ENCODE data around the gene DSCAML1. TPM values are rescaled to one million over a fixed set of nuclear protein-coding genes. Genes with fewer than 3 reads are reported as not detected.
A peak's percentile ranks its signal among the peaks of the same experiment; 100 is the strongest.

Gene DSCAML1
- total RNA-seq, 2 donors from 2014 or later, result 0.21 to 0.41 TPM

DNA sequence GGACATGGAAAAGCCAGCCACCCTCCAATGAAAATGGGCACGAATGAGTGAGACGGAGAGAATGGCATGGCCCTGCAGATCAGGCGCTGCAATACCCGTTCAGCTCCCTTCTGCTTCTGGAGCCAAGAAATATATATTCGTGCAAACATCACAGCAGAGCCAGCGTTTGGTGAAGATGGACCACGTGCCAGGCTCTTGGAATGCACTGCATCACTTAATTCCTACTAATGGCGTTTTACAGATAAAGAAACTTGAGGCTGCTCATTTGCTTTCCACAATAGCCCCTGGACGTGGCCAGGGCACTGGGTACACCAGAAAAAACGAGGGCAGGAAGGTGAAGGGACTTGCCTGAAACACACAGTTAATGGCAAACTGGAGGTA, 29.2 kb upstream of the DSCAML1 start:
- Histone ChIP-seq H3K4me1 (ENCODE audit: control insufficient read depth in 1 of 2, low read depth in 2 of 2) (peaks cover 3% of the 10 kb centered on the region in 2 donors), H3K27ac (no peak overlapping the region), H3K36me3 (no peaks in the 10 kb centered on the region), H3K4me3 (no peak overlapping the region), H3K27me3 (replicated peaks; ENCODE audit: insufficient read depth) (no peaks in the 10 kb centered on the region), H3K9me3 (no peaks in the 10 kb centered on the region)
- TF ChIP-seq, protein P1, sequence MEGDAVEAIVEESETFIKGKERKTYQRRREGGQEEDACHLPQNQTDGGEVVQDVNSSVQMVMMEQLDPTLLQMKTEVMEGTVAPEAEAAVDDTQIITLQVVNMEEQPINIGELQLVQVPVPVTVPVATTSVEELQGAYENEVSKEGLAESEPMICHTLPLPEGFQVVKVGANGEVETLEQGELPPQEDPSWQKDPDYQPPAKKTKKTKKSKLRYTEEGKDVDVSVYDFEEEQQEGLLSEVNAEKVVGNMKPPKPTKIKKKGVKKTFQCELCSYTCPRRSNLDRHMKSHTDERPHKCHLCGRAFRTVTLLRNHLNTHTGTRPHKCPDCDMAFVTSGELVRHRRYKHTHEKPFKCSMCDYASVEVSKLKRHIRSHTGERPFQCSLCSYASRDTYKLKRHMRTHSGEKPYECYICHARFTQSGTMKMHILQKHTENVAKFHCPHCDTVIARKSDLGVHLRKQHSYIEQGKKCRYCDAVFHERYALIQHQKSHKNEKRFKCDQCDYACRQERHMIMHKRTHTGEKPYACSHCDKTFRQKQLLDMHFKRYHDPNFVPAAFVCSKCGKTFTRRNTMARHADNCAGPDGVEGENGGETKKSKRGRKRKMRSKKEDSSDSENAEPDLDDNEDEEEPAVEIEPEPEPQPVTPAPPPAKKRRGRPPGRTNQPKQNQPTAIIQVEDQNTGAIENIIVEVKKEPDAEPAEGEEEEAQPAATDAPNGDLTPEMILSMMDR (IDR thresholded peaks at IDR 0.05), result no peak
- DNase-seq (ENCODE audit: low spot score) (no peak), ATAC-seq (ENCODE audit: insufficient number of reproducible peaks, low FRiP score, low read depth) (no peak)

DNA sequence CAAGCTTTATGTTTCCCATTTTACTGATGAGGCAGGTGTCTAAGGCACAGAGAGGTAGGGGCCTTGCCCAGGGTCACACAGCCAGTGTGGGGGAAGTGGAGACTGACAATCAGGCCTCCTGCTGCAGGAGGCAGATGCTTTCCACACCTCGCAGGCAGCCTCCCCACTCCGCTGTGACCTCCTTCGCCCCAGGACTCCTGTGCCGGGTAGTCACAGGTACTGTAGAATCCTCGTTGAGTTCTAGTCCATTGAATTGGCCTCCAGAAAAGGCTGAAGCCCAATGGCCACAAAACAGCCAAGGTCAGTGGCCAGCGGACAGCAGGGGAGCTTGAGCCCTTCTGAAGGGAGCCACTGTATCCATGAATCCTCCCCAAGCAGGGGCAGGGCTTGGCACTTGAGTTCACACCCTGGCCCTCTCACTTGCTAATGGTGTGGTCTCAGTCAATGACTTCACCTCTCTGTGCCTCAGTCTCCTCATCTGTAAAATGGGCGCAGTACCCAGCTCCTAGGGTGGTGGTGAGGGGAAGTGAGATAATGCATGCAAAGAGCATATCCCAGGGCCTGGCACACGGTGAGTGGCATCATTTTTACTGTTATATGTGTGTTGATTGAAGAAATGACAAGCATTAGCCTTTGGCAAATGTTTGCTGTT, 28.6 kb upstream of the DSCAML1 start:
- no peak overlapping the region for H3K4me3 ChIP-seq
- TF ChIP-seq, protein P1 (IDR thresholded peaks at IDR 0.05), result no peak
- no peaks in the 10 kb centered on the region for H3K9me3 ChIP-seq
- no peaks in the 10 kb centered on the region for H3K36me3 ChIP-seq
- H3K27me3 ChIP-seq (replicated peaks; ENCODE audit: insufficient read depth), result no peaks in the 10 kb centered on the region
- no peak overlapping the region for H3K27ac ChIP-seq
- no peak for DNase-seq (ENCODE audit: low spot score)
- peaks cover 3% of the 10 kb centered on the region in 2 donors for H3K4me1 ChIP-seq (ENCODE audit: control insufficient read depth in 1 of 2, low read depth in 2 of 2)
- no peak for ATAC-seq (ENCODE audit: insufficient number of reproducible peaks, low FRiP score, low read depth)

DNA sequence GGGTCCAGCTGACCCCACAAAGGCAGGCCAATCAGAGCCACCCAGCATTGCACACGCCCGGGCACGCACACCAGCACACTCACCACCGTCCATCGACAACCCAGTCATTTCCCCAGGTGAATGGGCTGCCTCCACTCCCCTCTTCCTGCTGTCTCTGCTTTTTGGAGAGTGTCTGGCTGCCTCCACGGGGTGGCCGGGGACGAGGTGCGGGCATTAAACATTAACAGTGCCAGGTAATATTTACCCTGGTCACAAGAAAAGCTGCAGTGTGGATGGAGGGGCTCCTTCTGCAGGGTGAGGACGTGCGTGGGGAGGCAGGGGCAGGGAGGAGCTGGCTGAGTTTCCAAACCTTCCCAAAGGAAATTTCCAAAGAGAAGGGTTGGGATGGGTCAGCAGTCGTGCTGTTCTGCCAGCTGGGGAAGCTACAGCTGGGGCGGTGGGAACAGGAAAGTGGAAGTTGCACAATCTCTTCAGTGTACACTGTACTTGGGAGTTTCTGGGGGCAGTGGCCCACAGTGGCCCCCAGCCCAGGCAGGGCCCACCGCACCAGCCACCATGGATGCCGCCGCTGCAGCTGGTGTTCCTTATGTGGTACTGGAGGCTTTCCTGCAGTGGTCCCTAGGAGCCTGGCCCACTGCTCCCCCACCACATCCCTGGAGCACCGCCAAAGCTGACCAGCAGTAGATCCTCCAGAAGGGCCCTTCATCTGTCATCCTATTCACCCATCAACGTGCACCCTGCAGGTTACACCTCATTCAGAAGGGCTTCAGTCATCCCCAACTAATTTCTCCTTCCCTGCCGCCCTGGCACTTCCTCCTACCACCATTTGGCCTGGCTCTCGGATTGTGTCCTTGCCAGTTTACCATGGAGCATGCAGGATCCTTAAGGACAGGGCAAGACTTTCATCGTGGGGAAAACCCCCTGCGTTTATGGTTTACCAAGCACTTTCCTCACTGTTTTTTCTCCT, 27.8 kb upstream of the DSCAML1 start, which contains the start of gene FXYD2:
FXYD2 (minus strand) TSS at position 174 of the 967 bp plus-strand sequence; CDS start at position 108, 66 bp downstream.
- peak within 1 kb of the TSS in 1 of 2 donors; percentile 40 for H3K27ac ChIP-seq
- ATAC-seq (ENCODE audit: insufficient number of reproducible peaks, low FRiP score, low read depth), result no peak

DNA sequence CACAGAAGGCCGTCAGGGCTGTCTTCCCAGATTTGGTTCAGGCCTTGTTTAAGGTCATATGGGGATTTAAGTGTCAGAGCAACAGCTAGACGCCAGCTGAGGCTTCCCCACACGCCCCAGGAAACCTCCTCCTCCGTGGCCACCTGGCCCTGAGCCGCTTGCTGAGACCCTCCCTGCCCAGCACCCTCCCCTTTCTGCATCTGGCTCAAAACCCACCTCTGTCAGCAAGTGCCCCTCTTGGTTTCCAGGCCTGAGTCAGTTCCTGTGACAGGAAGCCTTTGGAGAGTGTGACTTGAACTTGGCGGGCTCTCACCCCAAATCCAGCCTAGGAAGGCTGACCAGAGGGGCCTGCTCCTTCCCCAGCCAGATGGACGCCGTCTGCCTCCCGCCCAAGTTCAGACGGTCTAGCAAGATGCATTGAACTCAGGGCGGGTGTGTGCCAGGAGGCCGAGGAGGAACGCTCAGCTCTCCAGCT, 27.0 kb upstream of the DSCAML1 start:
- H3K27ac ChIP-seq, result peak overlapping the region in 1 of 2 donors; percentile 40
- H3K9me3 ChIP-seq, result no peaks in the 10 kb centered on the region
- peaks cover 3% of the 10 kb centered on the region in 2 donors for H3K4me1 ChIP-seq (ENCODE audit: control insufficient read depth in 1 of 2, low read depth in 2 of 2)
- no peak overlapping the region for H3K4me3 ChIP-seq
- DNase-seq (ENCODE audit: low spot score) (no peak), ATAC-seq (ENCODE audit: insufficient number of reproducible peaks, low FRiP score, low read depth) (no peak)
- TF ChIP-seq, protein P1 (IDR thresholded peaks at IDR 0.05), result no peak
- no peaks in the 10 kb centered on the region for H3K27me3 ChIP-seq (replicated peaks; ENCODE audit: insufficient read depth)
- no peaks in the 10 kb centered on the region for H3K36me3 ChIP-seq

More for the DNA sequence above, 27.8 kb upstream of the DSCAML1 start, which contains the start of gene FXYD2:
- Histone ChIP-seq H3K4me3 (no peak within 1 kb of the TSS), H3K9me3 (no peaks in the 10 kb centered on the region), H3K27me3 (replicated peaks; ENCODE audit: insufficient read depth) (no peaks in the 10 kb centered on the region), H3K36me3 (no peaks in the 10 kb centered on the region), H3K4me1 (ENCODE audit: control insufficient read depth in 1 of 2, low read depth in 2 of 2) (peaks cover 3% of the 10 kb centered on the region in 2 donors)
- no peak for DNase-seq (ENCODE audit: low spot score)
- TF ChIP-seq, protein P1 (IDR thresholded peaks at IDR 0.05), result no peak

Measured in thoracic aorta (tissue), 2 donors.